Embryonic facial prominence (tissue), 1 donor: ENCODE data around the gene PLD5.
"Not testable (repeated sequence)": the region's sequence is repeated elsewhere in the genome, so short reads cannot be mapped to it uniquely, and the experiment has no call there.

Experiments
- DNase-seq: peaks from one replicate; pipeline ENCODE4 v3.0.0-alpha.2; 2016; ENCODE audit errors: extremely low spot score

Gene PLD5

GRCh38 chr1:242489545-242489944, 35.0 kb downstream of the PLD5 start:
- DNase-seq, result no peak

DNA sequence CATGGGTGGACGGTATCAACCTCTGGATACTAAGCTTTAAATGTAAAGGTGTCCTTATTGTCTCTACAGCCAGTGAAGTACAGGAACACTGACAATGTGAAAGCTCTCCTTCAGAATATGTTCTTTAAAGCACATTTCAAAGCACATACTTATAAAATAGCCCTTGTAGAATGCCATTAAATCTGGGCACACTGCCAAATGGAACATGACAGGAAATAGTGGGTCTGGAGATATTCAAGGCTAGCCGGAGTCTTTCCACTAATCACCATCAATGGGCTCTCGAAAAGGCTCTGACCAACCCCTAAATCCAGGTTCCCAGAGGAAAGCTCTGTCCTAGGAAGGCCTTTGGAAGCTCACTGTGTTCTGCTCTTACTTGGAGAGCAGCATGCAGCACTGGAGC, 46.6 kb downstream of the PLD5 start:
- no peak for DNase-seq

GRCh38 chr1:242470774-242471173, 53.7 kb downstream of the PLD5 start:
- DNase-seq, result no peak

- no peak for DNase-seq
Measured at GRCh38 chr1:242468784-242469183, 55.7 kb downstream of the PLD5 start.

DNA sequence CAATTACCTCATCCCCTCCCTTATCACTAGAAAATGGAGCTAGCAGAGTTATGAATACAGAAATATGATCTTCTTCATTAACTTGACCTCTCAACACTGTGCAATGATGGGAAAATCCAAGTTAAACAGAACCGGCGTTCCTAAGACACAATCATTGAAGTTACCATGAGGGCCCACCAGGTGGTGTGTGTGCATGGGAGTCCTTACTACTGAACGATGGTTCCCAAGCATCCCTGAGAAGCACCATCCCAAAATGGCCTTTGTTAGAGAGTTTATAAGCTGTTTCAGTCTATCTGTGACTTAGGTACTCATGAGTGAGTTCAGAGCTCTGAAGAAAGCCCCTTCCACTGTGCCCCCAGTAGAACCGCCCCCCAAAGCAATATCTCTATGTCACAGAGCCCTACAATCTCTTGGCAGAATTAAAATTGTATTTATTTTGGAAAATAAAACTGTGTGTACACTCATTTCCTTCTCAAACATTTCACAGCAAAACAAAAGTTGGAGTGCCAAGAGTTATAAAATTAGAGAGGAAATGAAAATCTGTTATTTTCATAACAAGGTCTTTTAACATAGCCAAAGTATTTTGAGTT, 56.8 kb downstream of the PLD5 start:
- no peak for DNase-seq

- no peak for DNase-seq
Measured at GRCh38 chr1:242462867-242463266, 61.6 kb downstream of the PLD5 start.

DNA sequence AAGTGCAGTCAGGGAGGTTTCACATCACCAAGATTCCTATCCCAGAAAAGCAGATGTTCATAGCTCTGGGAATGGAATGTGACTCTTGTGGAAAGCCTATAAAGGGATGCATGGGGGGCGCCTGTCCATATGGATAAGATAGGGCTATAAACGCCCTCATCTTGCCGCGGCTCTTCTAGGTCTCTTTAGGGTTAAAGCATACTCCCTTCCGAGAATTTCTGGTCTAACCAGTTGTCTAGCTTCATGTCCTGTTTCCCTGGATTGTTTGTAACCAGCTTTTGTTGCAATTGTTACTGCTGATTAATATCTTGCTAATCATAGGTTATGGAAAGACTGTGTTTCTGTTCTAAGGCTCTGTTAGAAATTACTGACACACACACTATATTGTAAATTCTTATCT, 64.8 kb downstream of the PLD5 start:
- DNase-seq, result not testable (repeated sequence)

DNA sequence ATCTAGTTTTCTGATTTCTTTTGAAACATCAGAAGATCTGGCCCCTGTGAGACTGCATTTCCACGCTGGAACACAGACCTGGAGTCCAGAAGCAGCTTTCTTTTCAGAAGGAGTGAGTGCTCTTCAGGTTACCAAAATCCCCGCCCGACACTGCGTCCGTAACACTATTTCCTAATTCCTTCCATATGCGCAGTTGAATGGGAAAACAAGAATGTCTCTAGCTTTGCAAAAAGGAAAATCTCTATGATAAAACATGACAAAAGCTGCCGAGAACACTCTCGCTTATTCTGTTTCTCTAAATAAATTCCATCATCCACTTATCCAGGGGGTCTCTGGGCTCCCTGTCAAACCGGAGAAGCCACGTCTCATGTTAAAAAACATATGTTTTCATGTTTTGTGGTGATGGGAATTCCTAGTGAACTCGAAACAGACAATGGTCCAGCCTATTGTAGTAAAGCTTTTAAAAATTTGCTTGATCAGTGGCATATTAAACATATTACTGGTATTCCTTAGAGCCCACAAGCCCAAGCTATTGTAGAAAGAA, 67.7 kb downstream of the PLD5 start:
- peak; percentile 49 for DNase-seq

DNA sequence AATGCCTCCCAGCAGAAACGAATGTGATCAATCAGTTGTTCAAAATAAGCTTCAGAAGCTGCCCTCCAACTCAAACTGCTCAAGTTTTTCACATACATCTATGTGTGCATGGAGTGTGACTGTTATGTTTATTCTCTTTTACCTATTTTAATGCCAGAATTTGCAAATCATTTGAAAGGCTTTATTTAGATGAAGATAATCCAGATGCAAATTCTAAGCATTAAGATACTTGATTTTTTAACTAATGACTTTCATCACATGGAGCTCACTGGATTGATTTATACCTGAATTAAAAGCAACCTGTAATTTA, 69.5 kb downstream of the PLD5 start:
- DNase-seq, result no peak

DNA sequence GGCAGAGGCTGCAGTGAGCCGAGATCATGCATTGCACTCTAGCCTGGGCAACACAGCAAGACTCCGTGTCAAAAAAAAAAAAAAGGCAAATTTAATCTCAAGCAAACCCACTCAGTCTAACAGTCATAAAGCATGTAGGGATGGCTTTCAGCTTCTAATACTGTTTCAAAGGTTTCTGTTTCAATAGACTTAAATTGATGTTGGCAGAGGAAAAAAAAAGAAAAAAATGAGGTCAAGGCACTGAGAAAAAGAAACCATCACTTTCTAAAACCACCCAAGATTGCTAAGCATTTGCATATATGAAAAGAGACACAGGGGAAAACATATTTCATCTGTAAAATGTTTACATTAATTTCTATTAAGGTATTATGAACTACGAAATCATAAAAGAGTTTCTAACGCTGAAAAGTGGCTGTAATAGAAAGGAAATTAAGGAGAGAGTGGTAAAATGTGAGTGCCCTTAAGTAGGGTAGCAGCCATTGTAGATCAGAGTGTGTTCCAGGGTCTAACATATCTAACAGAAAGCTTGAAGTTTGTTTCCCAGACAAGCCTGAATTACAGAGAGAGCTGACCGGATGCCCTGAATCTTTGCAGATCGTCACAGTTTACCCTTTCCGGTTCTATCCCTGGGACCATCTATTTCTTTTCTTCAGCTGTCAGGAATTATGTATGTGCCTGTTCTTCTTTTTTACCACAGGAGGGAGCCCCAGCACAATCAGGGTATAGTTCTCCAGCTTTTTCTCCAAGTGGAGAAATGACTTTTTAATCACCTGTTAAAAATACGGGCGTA, 70.0 kb downstream of the PLD5 start:
- peak; percentile 31 for DNase-seq

GRCh38 chr1:242452573-242452972, 71.9 kb downstream of the PLD5 start:
- no peak for DNase-seq

GRCh38 chr1:242449661-242450060, 74.8 kb downstream of the PLD5 start:
- no peak for DNase-seq

- DNase-seq, result no peak
Measured at GRCh38 chr1:242448910-242449645, 75.4 kb downstream of the PLD5 start.

DNA sequence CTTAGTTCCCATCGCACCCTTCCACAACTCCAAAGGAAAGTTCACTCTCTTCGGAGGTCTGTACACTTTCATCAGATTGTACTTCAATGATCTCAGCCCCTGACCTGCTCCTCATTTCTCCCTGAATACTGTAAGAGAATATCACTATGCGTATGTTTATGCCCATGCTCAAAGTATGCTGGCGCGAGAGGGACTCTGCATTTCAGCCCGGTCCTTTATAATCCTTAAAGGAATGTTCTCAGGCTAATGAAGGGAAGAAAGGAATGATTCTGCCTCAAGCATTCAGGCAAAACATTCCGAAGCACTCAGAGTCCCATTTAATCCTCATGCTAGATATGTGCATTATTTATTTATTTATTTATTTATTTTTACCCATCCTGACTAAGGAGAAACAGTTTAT, 76.8 kb downstream of the PLD5 start:
- no peak for DNase-seq

GRCh38 chr1:242440757-242441156, 83.7 kb downstream of the PLD5 start:
- DNase-seq, result no peak

DNA sequence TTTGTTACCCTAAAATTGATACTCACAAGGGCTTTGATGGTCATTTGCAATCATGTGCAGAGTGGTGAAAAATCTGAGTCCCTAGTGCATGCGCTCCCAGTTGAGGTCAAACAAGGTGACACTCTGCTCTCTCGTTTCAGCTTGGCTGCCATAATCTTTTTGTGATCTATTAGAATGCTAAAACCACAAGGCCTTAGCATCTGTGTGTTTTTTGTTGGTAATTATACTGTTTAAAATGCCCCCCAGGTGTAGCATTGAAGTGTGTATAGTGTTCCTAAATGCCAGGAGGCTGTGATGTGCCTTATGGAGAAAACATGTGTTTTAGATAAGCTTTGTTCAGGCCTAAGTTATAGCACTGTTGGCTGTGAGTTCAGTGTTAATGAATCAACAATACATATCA, 89.3 kb downstream of the PLD5 start:
- DNase-seq, result no peak

DNA sequence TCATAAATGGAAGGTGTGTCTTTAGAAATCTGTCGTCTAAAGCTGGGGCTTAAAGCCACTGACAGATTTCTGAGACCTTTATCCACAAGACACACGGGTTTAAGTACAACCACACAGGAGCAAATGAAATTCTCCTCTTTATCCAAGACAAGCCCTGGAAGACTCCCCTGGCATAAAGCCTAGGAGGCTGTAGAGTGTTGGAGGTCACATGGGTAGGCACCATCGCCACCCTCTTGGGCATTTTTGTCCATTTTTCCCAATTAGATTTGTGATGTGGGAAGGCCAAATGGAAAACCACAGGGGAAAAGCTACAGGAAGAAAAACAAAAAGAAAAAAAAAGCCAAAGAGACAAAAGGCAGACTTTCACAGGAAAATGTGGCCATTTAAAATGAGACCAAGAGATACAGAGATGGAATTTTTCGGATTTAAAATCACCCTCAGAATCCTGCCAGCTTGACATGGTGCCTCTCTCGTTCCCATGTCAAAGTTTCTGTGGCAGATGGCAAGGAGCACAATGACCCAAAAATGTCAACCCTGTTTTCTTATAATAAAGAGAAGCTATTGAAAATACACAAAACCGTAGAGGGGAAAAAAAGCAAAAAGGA, 91.9 kb downstream of the PLD5 start:
- DNase-seq, result no peak

DNA sequence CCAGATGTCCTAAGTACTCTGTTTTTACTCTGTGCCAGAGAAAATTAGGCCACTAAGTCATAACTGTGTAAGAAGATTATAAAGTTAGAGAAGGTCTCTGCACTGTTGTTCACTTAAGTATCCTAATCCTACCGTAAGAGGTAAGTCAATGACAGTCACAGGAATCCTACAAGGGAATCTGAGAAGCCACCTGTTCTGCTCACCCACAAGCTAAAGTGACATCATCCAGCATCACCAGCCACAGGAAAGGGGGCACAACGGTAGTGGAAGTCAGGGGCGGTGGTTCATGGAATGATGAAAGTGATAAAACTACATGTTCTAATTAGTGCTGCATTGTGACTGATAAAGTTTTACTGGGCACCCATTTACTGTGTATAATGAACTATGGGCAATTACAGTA, 92.7 kb downstream of the PLD5 start:
- no peak for DNase-seq

GRCh38 chr1:242430956-242431355, 93.5 kb downstream of the PLD5 start:
- no peak for DNase-seq

GRCh38 chr1:242428399-242429190, 95.9 kb downstream of the PLD5 start:
- no peak for DNase-seq

DNA sequence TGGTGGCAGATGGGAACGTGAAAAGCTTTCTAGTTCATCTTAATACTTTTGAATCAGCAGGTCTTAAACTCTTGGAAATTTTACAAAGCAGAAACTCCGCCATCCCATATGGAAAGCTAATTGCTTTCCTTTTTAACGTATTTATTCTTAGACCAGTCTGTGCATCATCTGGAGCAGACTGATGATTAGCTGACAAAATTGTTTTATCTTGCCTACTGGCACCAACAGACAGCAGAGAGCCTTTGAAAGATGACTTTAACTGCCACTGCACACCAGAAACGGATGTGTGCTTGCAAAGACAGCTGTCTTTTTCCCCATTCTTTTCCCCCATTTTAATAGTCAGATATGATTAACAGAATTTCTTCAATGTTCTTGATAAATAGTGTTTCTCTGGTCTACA, 97.0 kb downstream of the PLD5 start:
- no peak for DNase-seq
